ENCODE data around the gene ROBO2. TPM values are rescaled to one million over a fixed set of nuclear protein-coding genes. Genes with fewer than 3 reads are reported as not detected.
A peak's percentile ranks its signal among the peaks of the same experiment; 100 is the strongest.

ROBO2 gene
- total and polyA plus RNA-seq, 11 donors: 0.04 to 0.93 (median 0.06) TPM; not detected in 6

GRCh38 chr3:77328690-77329089, 288.8 kb downstream of the ROBO2 start:
- H3K36me3 ChIP-seq: no peaks in the 10 kb centered on the region
- peak in 1 of 4 donors; percentile 47 for ATAC-seq

GRCh38 chr3:77329116-77329515, 289.2 kb downstream of the ROBO2 start:
- no peak overlapping the region for H3K4me3 ChIP-seq
- no peaks in the 10 kb centered on the region for H3K9me3 ChIP-seq
- peak overlapping the region in 3 of 12 donors; percentile 35 to 72 (median 41) for H3K27ac ChIP-seq

More at GRCh38 chr3:77328690-77329089, 288.8 kb downstream of the ROBO2 start:
- no peak for DNase-seq
- Histone ChIP-seq H3K27ac (peak overlapping the region in 2 of 12 donors; percentile 35 to 72), H3K9me3 (no peaks in the 10 kb centered on the region), H3K27me3 (no peaks in the 10 kb centered on the region), H3K4me1 (peaks cover 0 to 7% (median 0%) of the 10 kb centered on the region in 12 donors), H3K4me3 (no peak overlapping the region)
- no peak for TF ChIP-seq CTCF (IDR thresholded peaks at IDR 0.05)
- TF ChIP-seq POLR2A (IDR thresholded peaks at IDR 0.05): no peak
- intact Hi-C loops (cut with DNase I): no loop called here
- 57 to 79% (median 64%) methylated on average over 1 of the region's 1 CpG for WGBS, 4 donors

GRCh38 chr3:77338195-77338594, 298.3 kb downstream of the ROBO2 start:
- no peaks in the 10 kb centered on the region for H3K4me1 ChIP-seq
- H3K36me3 ChIP-seq: no peaks in the 10 kb centered on the region
- no peaks in the 10 kb centered on the region for H3K9me3 ChIP-seq
- H3K27me3 ChIP-seq: peaks cover 0 to 4% (median 0%) of the 10 kb centered on the region in 9 donors
- H3K4me3 ChIP-seq: no peak overlapping the region
- 67 to 76% (median 70%) methylated on average over 5 of the region's 5 CpGs for WGBS, 4 donors
- H3K27ac ChIP-seq: no peak overlapping the region
- ATAC-seq (no peak), DNase-seq (no peak)
- TF ChIP-seq CTCF (IDR thresholded peaks at IDR 0.05) (no peak), POLR2A (IDR thresholded peaks at IDR 0.05) (no peak)
- intact Hi-C loops (cut with DNase I): no loop called here

More at GRCh38 chr3:77329116-77329515, 289.2 kb downstream of the ROBO2 start:
- ATAC-seq (peak in 3 of 4 donors; percentile 38 to 42 (median 41)), DNase-seq (no peak)
- H3K4me1 ChIP-seq: peaks cover 0 to 7% (median 0%) of the 10 kb centered on the region in 12 donors
- no peaks in the 10 kb centered on the region for H3K27me3 ChIP-seq
- intact Hi-C loops (cut with DNase I): no loop called here
- H3K36me3 ChIP-seq: no peaks in the 10 kb centered on the region
- 32 to 38% (median 35%) methylated on average over 4 of the region's 4 CpGs for WGBS, 4 donors
- TF ChIP-seq POLR2A (IDR thresholded peaks at IDR 0.05) (no peak), CTCF (IDR thresholded peaks at IDR 0.05) (no peak)

GRCh38 chr3:77342027-77342426, 302.1 kb downstream of the ROBO2 start:
- no peak overlapping the region for H3K27ac ChIP-seq
- H3K4me1 ChIP-seq: no peaks in the 10 kb centered on the region
- ATAC-seq (no peak), DNase-seq (no peak)
- H3K36me3 ChIP-seq: no peaks in the 10 kb centered on the region
- no peak overlapping the region for H3K4me3 ChIP-seq
- H3K9me3 ChIP-seq: no peaks in the 10 kb centered on the region
- intact Hi-C loops (cut with DNase I): no loop called here
- H3K27me3 ChIP-seq: peaks cover 0 to 4% (median 0%) of the 10 kb centered on the region in 9 donors
- WGBS, 4 donors: 89 to 95% (median 93%) methylated on average over 6 of the region's 6 CpGs
- no peak for TF ChIP-seq CTCF (IDR thresholded peaks at IDR 0.05)
- TF ChIP-seq POLR2A (IDR thresholded peaks at IDR 0.05): no peak

Data from heart left ventricle (tissue), 16 donors.